GM10266 (cell line): ENCODE results near the gene CELF2.

Source experiments
- DNase-seq: peaks from one replicate; pipeline ENCODE4 v3.0.0; 2012; ENCODE audit errors: extremely low spot score
- TF ChIP-seq, protein P1 (sequence below): IDR thresholded peaks from 2 replicates; pipeline ENCODE4 v1.5.1; 2012; ENCODE audit warnings: mild to moderate bottlenecking, low read depth; ENCODE audit not compliant: control insufficient read depth, insufficient read depth; ENCODE audit errors: missing control alignments

Gene CELF2

DNA sequence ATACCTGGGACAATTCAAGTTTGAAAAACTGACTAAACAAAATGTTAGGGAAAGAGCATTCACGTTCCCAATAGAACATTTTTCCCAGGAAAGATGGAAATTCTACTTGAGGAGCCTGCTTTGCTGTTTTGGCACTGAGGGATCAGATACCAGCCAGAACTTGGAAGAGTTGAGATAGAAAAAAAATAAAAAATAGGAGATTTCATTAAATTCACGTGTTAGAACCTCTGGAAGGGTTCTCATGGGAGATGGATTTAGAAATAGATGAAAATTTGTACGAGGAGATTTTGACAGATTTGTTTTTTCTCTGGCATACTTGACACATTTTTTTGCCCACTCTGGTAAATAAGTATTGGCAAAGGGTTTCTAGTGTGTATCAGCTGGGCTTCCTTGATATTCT is 63.7 kb downstream of the CELF2 start:
- TF ChIP-seq, protein P1, sequence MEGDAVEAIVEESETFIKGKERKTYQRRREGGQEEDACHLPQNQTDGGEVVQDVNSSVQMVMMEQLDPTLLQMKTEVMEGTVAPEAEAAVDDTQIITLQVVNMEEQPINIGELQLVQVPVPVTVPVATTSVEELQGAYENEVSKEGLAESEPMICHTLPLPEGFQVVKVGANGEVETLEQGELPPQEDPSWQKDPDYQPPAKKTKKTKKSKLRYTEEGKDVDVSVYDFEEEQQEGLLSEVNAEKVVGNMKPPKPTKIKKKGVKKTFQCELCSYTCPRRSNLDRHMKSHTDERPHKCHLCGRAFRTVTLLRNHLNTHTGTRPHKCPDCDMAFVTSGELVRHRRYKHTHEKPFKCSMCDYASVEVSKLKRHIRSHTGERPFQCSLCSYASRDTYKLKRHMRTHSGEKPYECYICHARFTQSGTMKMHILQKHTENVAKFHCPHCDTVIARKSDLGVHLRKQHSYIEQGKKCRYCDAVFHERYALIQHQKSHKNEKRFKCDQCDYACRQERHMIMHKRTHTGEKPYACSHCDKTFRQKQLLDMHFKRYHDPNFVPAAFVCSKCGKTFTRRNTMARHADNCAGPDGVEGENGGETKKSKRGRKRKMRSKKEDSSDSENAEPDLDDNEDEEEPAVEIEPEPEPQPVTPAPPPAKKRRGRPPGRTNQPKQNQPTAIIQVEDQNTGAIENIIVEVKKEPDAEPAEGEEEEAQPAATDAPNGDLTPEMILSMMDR = no peak

DNA sequence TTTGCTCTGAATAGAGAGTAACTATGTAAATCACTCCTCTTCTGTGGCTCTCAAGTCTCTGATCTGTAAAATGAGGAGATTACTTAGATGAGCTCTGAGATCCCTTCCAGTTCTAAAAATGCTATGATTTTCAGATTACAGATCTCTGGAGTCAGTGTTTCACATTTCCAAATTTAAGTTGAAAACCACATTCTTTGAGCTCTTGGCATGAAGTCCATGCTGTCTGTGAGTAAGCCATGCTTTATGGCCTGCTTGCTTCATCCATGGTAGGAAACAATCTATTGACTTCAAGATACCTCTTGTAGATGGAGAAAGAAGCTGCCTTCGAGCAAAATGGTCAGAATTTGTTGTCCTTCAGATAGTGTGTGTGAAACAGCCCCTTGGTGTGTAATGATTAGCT is 64.9 kb downstream of the CELF2 start:
- TF ChIP-seq, protein P1 = no peak
- DNase-seq = no peak

More for the DNA sequence above, 63.7 kb downstream of the CELF2 start:
- no peak for DNase-seq

DNA sequence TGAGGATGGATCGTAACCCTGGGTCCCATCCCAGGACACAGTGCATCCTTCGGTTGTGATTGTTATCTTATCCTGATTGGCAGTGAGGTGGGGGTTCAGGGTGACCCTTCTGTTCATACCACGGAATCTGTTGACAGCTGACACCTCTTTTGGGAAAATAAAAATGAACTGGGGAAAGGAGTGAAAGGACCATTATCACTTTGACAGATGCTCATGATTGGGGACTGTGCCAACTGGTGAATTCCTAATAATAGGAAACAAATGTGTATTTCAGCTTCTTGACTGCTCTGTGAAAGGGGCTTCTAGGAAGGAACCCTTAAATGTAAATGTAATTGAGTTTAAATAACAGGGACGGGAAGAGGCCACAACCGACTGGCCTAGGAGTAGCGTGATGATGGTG is 65.4 kb downstream of the CELF2 start:
- DNase-seq = no peak

GRCh38 chr10:11085545-11085944 is 67.9 kb downstream of the CELF2 start:
- TF ChIP-seq, protein P1 = no peak
- DNase-seq = no peak

More for the DNA sequence above, 65.4 kb downstream of the CELF2 start:
- TF ChIP-seq, protein P1 = no peak

GRCh38 chr10:11086177-11086840 is 68.6 kb downstream of the CELF2 start:
- no peak for DNase-seq

DNA sequence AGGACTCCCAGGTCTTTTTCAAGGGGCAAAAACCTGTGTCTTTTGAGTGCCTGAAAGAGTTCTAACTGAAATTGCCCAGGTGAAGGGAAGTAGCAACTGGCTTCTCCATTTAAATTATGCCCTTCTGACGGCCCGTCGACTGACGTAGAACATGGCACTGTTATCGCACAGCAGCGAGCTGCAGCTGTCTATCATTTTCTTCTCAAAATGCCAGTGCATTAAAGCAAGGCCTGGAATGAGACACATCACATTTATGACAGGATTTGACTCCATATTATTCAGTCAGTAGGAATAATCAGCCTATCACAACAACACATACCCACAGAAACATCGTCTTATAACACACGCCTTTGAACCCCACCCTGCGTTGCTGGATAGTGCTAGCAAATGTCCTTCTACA is 69.7 kb downstream of the CELF2 start:
- TF ChIP-seq, protein P1 = no peak
- no peak for DNase-seq

More at GRCh38 chr10:11086177-11086840, 68.6 kb downstream of the CELF2 start:
- TF ChIP-seq, protein P1 = no peak

- TF ChIP-seq, protein P1 = no peak
- DNase-seq = no peak
Observed at GRCh38 chr10:11088709-11089108, 71.0 kb downstream of the CELF2 start.
